ENCODE data around the gene LRRC7. TPM values are rescaled to one million over a fixed set of nuclear protein-coding genes. Genes with fewer than 3 reads are reported as not detected.

The LRRC7 gene
- total RNA-seq, 1 donor from 2014 or later, result not detected

- H3K9me3 Mint-ChIP-seq, result no peaks in the 10 kb centered on the region
- intact Hi-C loops (cut with micrococcal nuclease), result no loop called here
- no peaks in the 10 kb centered on the region for H3K4me1 Mint-ChIP-seq
- ATAC-seq (ENCODE audit: low read depth) (no peak), DNase-seq (no peak)
- peaks cover 4% of the 10 kb centered on the region for H3K27me3 Mint-ChIP-seq
- no peak overlapping the region for H3K4me3 Mint-ChIP-seq
- H3K36me3 Mint-ChIP-seq (ENCODE audit: low read depth), result no peaks in the 10 kb centered on the region
- ChIA-PET POLR2A (no interaction called here), CTCF (no interaction called here)
- TF ChIP-seq CTCF (IDR thresholded peaks at IDR 0.05), result no peak
- H3K27ac Mint-ChIP-seq, result no peak overlapping the region
These were observed 508.0 kb downstream of the LRRC7 start for GRCh38 chr1:70075761-70076160.

GRCh38 chr1:70077066-70077465 is 509.3 kb downstream of the LRRC7 start:
- no peak overlapping the region for H3K27ac Mint-ChIP-seq
- intact Hi-C loops (cut with micrococcal nuclease), result no loop called here

GRCh38 chr1:70079546-70079945 is 511.8 kb downstream of the LRRC7 start:
- no peak overlapping the region for H3K4me3 Mint-ChIP-seq
- ChIA-PET CTCF (no interaction called here), POLR2A (no interaction called here)
- no peaks in the 10 kb centered on the region for H3K27me3 Mint-ChIP-seq
- DNase-seq (no peak), ATAC-seq (ENCODE audit: low read depth) (no peak)
- intact Hi-C loops (cut with micrococcal nuclease), result no loop called here
- H3K36me3 Mint-ChIP-seq (ENCODE audit: low read depth), result no peaks in the 10 kb centered on the region
- no peak for TF ChIP-seq CTCF (IDR thresholded peaks at IDR 0.05)
- no peak overlapping the region for H3K27ac Mint-ChIP-seq
- peaks cover 8% of the 10 kb centered on the region for H3K9me3 Mint-ChIP-seq
- peaks cover 4% of the 10 kb centered on the region for H3K4me1 Mint-ChIP-seq

More at GRCh38 chr1:70077066-70077465, 509.3 kb downstream of the LRRC7 start:
- ChIA-PET POLR2A (no interaction called here), CTCF (no interaction called here)
- Mint-ChIP-seq H3K36me3 (ENCODE audit: low read depth) (no peaks in the 10 kb centered on the region), H3K4me1 (no peaks in the 10 kb centered on the region), H3K27me3 (peaks cover 3% of the 10 kb centered on the region), H3K4me3 (no peak overlapping the region), H3K9me3 (no peaks in the 10 kb centered on the region)
- no peak for TF ChIP-seq CTCF (IDR thresholded peaks at IDR 0.05)
- DNase-seq, result no peak
- no peak for ATAC-seq (ENCODE audit: low read depth)

GRCh38 chr1:70083519-70083918 is 515.8 kb downstream of the LRRC7 start:
- no peaks in the 10 kb centered on the region for H3K27me3 Mint-ChIP-seq
- intact Hi-C loops (cut with micrococcal nuclease), result no loop called here
- POLR2A ChIA-PET, result no interaction called here
- no peak for TF ChIP-seq CTCF (IDR thresholded peaks at IDR 0.05)
- ATAC-seq (ENCODE audit: low read depth), result no peak
- no peak overlapping the region for H3K27ac Mint-ChIP-seq
- CTCF ChIA-PET, result no interaction called here
- no peak overlapping the region for H3K4me3 Mint-ChIP-seq
- DNase-seq, result no peak
- H3K36me3 Mint-ChIP-seq (ENCODE audit: low read depth), result no peaks in the 10 kb centered on the region
- H3K9me3 Mint-ChIP-seq, result peaks cover 8% of the 10 kb centered on the region
- H3K4me1 Mint-ChIP-seq, result peaks cover 4% of the 10 kb centered on the region

GRCh38 chr1:70084314-70084915 is 516.7 kb downstream of the LRRC7 start:
- TF ChIP-seq CTCF (IDR thresholded peaks at IDR 0.05), result no peak
- CTCF ChIA-PET, result no interaction called here
- ATAC-seq (ENCODE audit: low read depth) (no peak), DNase-seq (no peak)
- intact Hi-C loops (cut with micrococcal nuclease), result no loop called here
- peaks cover 4% of the 10 kb centered on the region for H3K4me1 Mint-ChIP-seq
- H3K9me3 Mint-ChIP-seq, result peaks cover 8% of the 10 kb centered on the region
- peaks cover 4% of the 10 kb centered on the region for H3K27me3 Mint-ChIP-seq
- H3K27ac Mint-ChIP-seq, result no peak overlapping the region
- no peak overlapping the region for H3K4me3 Mint-ChIP-seq
- no peaks in the 10 kb centered on the region for H3K36me3 Mint-ChIP-seq (ENCODE audit: low read depth)
- POLR2A ChIA-PET, result no interaction called here
